WTC11 (cell line): Measurements from ENCODE around the gene AUH.

Experiments
- CTCF ChIP-seq: fragments of 200-600 bp; IDR thresholded peaks from 2 replicates; pipeline ENCODE4 v1.8.0; 2022; ENCODE audit warnings: antibody characterized with exemption
- PRDM15 ChIP-seq: sonication (generic); formaldehyde crosslinking; IDR thresholded peaks from 2 replicates; pipeline ENCODE4 v1.8.0; 2022; ENCODE audit warnings: missing genetic modification reagents
- ZNF512 ChIP-seq: sonication (generic); formaldehyde crosslinking; IDR thresholded peaks from 2 replicates; pipeline ENCODE4 v1.8.1; 2022; ENCODE audit warnings: missing genetic modification reagents, borderline replicate concordance
- ZNF671 ChIP-seq: fragments of 250-450 bp; sonication (Bioruptor Pico); IDR thresholded peaks from 2 replicates; pipeline ENCODE4 v1.8.0; 2021; ENCODE audit warnings: mild to moderate bottlenecking

GRCh38 chr9:91177661-91178280 is 183.9 kb downstream of the AUH start:
- TF ChIP-seq CTCF (no peak), ZNF512 (CRISPR knock-in tag) (no peak), PRDM15 (CRISPR knock-in tag) (no peak), ZNF671 (no peak)
